ENCODE results near the gene ARHGEF19.

GRCh38 chr1:16149702-16150488 is 62.6 kb downstream of the ARHGEF19 start:
- TF ChIP-seq CTCF (IDR thresholded peaks at IDR 0.05) (no peak), POLR2AphosphoS5 (IDR thresholded peaks at IDR 0.05) (no peak), POLR2A (IDR thresholded peaks at IDR 0.05) (no peak)

All from transverse colon (tissue), 4 donors.